PC-9 (cell line): ENCODE data around the gene NARS2. TPM values are rescaled to one million over a fixed set of nuclear protein-coding genes. Genes with fewer than 3 reads are reported as not detected.

Experiments
- BruUV-seq: library from RNA; stranded (reverse); fragments of 400-500 nt; replicated peaks from 2 replicates; lab custom pipeline; 2021; lab: Mats Ljungman, UMichigan
- CTCF ChIA-PET: fragments of 300-600 bp; sonication (Branson Sonifier 250); formaldehyde crosslinking; loops from one replicate; lab custom pipeline; 2022; ENCODE audit warnings: antibody characterized with exemption; lab: Charles Lee
- POLR2A ChIA-PET: fragments of 300-600 bp; sonication (Branson Sonifier 250); formaldehyde crosslinking; loops from one replicate; lab custom pipeline; 2022; ENCODE audit warnings: antibody characterized with exemption; ENCODE audit not compliant: unreplicated experiment; lab: Charles Lee
- DNase-seq, 2 experiments: peaks; one replicate each; pipeline versions ENCODE4 v3.0.0 to v3.0.0-alpha.2; 2015 to 2022; ENCODE audit warnings: mixed read lengths in 1 of 2
- H2AFZ ChIP-seq: fragments of 200-600 bp; sonication (generic); 2 replicates; pipeline ENCODE4 v1.8.1; 2017; ENCODE audit warnings: antibody characterized with exemption
- H3F3A ChIP-seq: fragments of 200-600 bp; sonication (generic); 2 replicates; pipeline ENCODE4 v1.8.1; 2017; ENCODE audit warnings: antibody characterized with exemption, mild to moderate bottlenecking, low read depth; ENCODE audit not compliant: insufficient read depth
- H3K27ac ChIP-seq: fragments of 200-600 bp; sonication (generic); 2 replicates; pipeline ENCODE4 v1.6.1; 2016; ENCODE audit warnings: mixed run types
- H3K27me3 ChIP-seq: fragments of 200-600 bp; sonication (generic); 2 replicates; pipeline ENCODE4 v1.6.1; 2016; ENCODE audit warnings: low read depth, mixed run types; ENCODE audit not compliant: insufficient read depth
- H3K36me3 ChIP-seq: fragments of 200-600 bp; sonication (generic); 2 replicates; pipeline ENCODE4 v1.6.1; 2016; ENCODE audit warnings: low read depth, mixed run types
- H3K4me1 ChIP-seq: fragments of 200-600 bp; sonication (generic); replicated peaks from 2 replicates; pipeline ENCODE4 v1.6.1; 2016; ENCODE audit warnings: mixed run types; ENCODE audit not compliant: insufficient read depth
- H3K4me2 ChIP-seq: fragments of 200-600 bp; sonication (generic); 2 replicates; pipeline ENCODE4 v1.6.1; 2017; ENCODE audit warnings: mixed run types
- H3K4me3 ChIP-seq: fragments of 200-600 bp; sonication (generic); 2 replicates; pipeline ENCODE4 v1.6.1; 2016; ENCODE audit warnings: mixed run types
- H3K79me2 ChIP-seq: fragments of 200-600 bp; sonication (generic); 2 replicates; pipeline ENCODE4 v1.6.1; 2017; ENCODE audit warnings: low read depth, mixed run types
- H3K9me2 ChIP-seq: fragments of 200-600 bp; sonication (generic); 2 replicates; pipeline ENCODE4 v1.8.1; 2017; ENCODE audit warnings: mild to moderate bottlenecking; ENCODE audit not compliant: insufficient read depth
- H3K9me3 ChIP-seq: fragments of 200-600 bp; sonication (generic); 2 replicates; pipeline ENCODE4 v1.8.1; 2016; ENCODE audit warnings: low read depth; ENCODE audit not compliant: insufficient read depth
- H4K20me1 ChIP-seq: fragments of 200-600 bp; sonication (generic); 2 replicates; pipeline ENCODE4 v1.8.1; 2017; ENCODE audit not compliant: insufficient read depth
- CTCF ChIP-seq: fragments of 200-600 bp; sonication (generic); conservative IDR thresholded peaks from 2 replicates; pipeline ENCODE4 v1.6.1; 2017; ENCODE audit warnings: mixed run types, antibody characterized with exemption, mild to moderate bottlenecking, moderate library complexity
- EZH2 ChIP-seq: fragments of 200-600 bp; sonication (generic); IDR thresholded peaks from 2 replicates; pipeline ENCODE4 v1.8.0; 2017; ENCODE audit warnings: antibody characterized with exemption, low read depth
- intact Hi-C: fragments of 100-400 bp; cut with micrococcal nuclease; formaldehyde crosslinking; loops from one replicate; pipeline ENCODE4 v1.10.0; 2022; ENCODE audit not compliant: unreplicated experiment
- total RNA-seq: library from RNA; stranded (reverse); gene quantifications from 2 replicates; pipeline ENCODE4 v1.2.3, GENCODE V29; 2021

Gene NARS2
- total RNA-seq, 1 experiment from 2014 or later, result 22.4 TPM

- Histone ChIP-seq H4K20me1 (no peaks in the 10 kb centered on the region), H3K9me2 (no peaks in the 10 kb centered on the region), H3F3A (0 out of 2 replicates have a peak, but pooled peaks cover 4% of the 10 kb centered on the region), H3K79me2 (no peaks in the 10 kb centered on the region), H2AFZ (no peak overlapping the region), H3K4me1 (no peaks in the 10 kb centered on the region), H3K4me3 (no peak overlapping the region), H3K27ac (no peak overlapping the region), H3K9me3 (no peaks in the 10 kb centered on the region), H3K27me3 (no peaks in the 10 kb centered on the region), H3K4me2 (no peak overlapping the region), H3K36me3 (no peaks in the 10 kb centered on the region)
- TF ChIP-seq EZH2, result no peak
- peak in 1 of 2 experiments; percentile 31 for DNase-seq
- BruUV-seq, result no TSS peak
- POLR2A ChIA-PET, result no interaction called here
- CTCF ChIA-PET, result no interaction called here
- intact Hi-C loops, result no loop called here
Observed at GRCh38 chr11:78425399-78426070, 149.1 kb downstream of the NARS2 start.

- Histone ChIP-seq H3K4me1 (no peaks in the 10 kb centered on the region), H3K4me2 (no peak overlapping the region), H3K27ac (no peak overlapping the region), H3F3A (peaks cover 5% of the 10 kb centered on the region; the same call in 1 of the 2 replicates), H4K20me1 (no peaks in the 10 kb centered on the region), H3K4me3 (no peak overlapping the region), H3K9me2 (no peaks in the 10 kb centered on the region), H3K79me2 (no peaks in the 10 kb centered on the region), H3K36me3 (no peaks in the 10 kb centered on the region), H3K9me3 (no peaks in the 10 kb centered on the region), H2AFZ (no peak overlapping the region), H3K27me3 (no peaks in the 10 kb centered on the region)
- peak in 1 of 2 experiments; percentile 18 for DNase-seq
- CTCF ChIA-PET, result no interaction called here
- intact Hi-C loops, result loop anchor here (5.0 kb wide), 1 partner anchor 347 kb away; the partner anchor contains the start of gene NDUFC2
- BruUV-seq, result no TSS peak
- TF ChIP-seq EZH2 (no peak), CTCF (no peak)
- POLR2A ChIA-PET, result no interaction called here
Observed at GRCh38 chr11:78424334-78425270, 150.1 kb downstream of the NARS2 start.

GRCh38 chr11:78423241-78423640, 151.4 kb downstream of the NARS2 start:
- H4K20me1 ChIP-seq, result no peaks in the 10 kb centered on the region
- ChIA-PET CTCF (no interaction called here), POLR2A (no interaction called here)
- H3K9me3 ChIP-seq, result no peaks in the 10 kb centered on the region
- DNase-seq, result no peak
- H3K27ac ChIP-seq, result no peak overlapping the region
- peaks cover 13% of the 10 kb centered on the region; the same call in 1 of the 2 replicates for H3F3A ChIP-seq
- no peaks in the 10 kb centered on the region for H3K9me2 ChIP-seq
- no peaks in the 10 kb centered on the region for H3K27me3 ChIP-seq
- intact Hi-C loops, result loop anchor here (5.0 kb wide), 1 partner anchor 346 kb away; the partner anchor contains the start of gene NDUFC2
- no TSS peak for BruUV-seq
- H3K36me3 ChIP-seq, result no peaks in the 10 kb centered on the region
- peaks cover 12% of the 10 kb centered on the region for H3K4me1 ChIP-seq
- H3K4me3 ChIP-seq, result no peak overlapping the region
- no peak overlapping the region for H2AFZ ChIP-seq
- no peaks in the 10 kb centered on the region for H3K79me2 ChIP-seq
- no peak overlapping the region for H3K4me2 ChIP-seq
- TF ChIP-seq EZH2, result no peak
